GM12878 (cell line): ENCODE measurements around the gene TET3. TPM values are rescaled to one million over a fixed set of nuclear protein-coding genes. Genes with fewer than 3 reads are reported as not detected.

Source experiments
- ATAC-seq: fragments of 200-7000 bp; cut with Tn5 transposase; 3 replicates; pipeline ENCODE4 v1.9.1; 2020; ENCODE audit warnings: mild to moderate bottlenecking, moderate library complexity
- BruUV-seq: library from RNA; stranded (reverse); fragments of 400-500 nt; replicated peaks from 2 replicates; lab custom pipeline; 2021; lab: Mats Ljungman, UMichigan
- CTCF ChIA-PET: fragments of 300-600 bp; sonication (Branson Sonifier 250); formaldehyde crosslinking; extraction: SDS; loops from one replicate; lab custom pipeline; 2021; ENCODE audit warnings: inconsistent platforms; lab: Yijun Ruan, JAX
- POLR2A ChIA-PET: fragments of 350-600 bp; formaldehyde crosslinking; extraction: SDS; loops from one replicate; lab custom pipeline; 2021; ENCODE audit warnings: inconsistent platforms; lab: Charles Lee
- RAD21 ChIA-PET: fragments of 300-600 bp; sonication (Branson Sonifier 250); formaldehyde crosslinking; loops from one replicate; lab custom pipeline; 2023; ENCODE audit warnings: antibody characterized with exemption; ENCODE audit not compliant: unreplicated experiment; lab: Charles Lee
- SMC1A ChIA-PET: fragments of 300-600 bp; sonication (Branson Sonifier 250); formaldehyde crosslinking; loops from one replicate; lab custom pipeline; 2023; ENCODE audit not compliant: unreplicated experiment, uncharacterized antibody; lab: Charles Lee
- DNase-seq: peaks from one replicate; pipeline ENCODE4 v3.0.0-alpha.2; 2011; ENCODE audit warnings: low read depth, low spot score
- FAIRE-seq: peaks from 3 replicates; lab custom pipeline; 2011; peaks lifted over from hg19 to GRCh38; lab: Jason Lieb, UNC
- H2AFZ ChIP-seq: 2 replicates; pipeline ENCODE4 v1.6.0; 2011; ENCODE audit warnings: low read depth, low read length, control low read depth; ENCODE audit not compliant: control insufficient read depth
- H3K27ac ChIP-seq: 2 replicates; pipeline ENCODE4 v1.5.1; 2011; ENCODE audit warnings: control low read depth; ENCODE audit not compliant: control insufficient read depth, insufficient read depth
- H3K27me3 ChIP-seq, 2 experiments: replicated peaks in 1 of 2; 2 replicates each; pipeline versions ENCODE4 v1.6.0 to v1.6.1; 2011; ENCODE audit warnings: low read length in 1 of 2; ENCODE audit not compliant: control insufficient read depth in 2 of 2, insufficient read depth in 2 of 2
- H3K36me3 ChIP-seq, 2 experiments: 2 replicates each; pipeline ENCODE4 v1.5.1; 2011; ENCODE audit warnings: low read length in 1 of 2; ENCODE audit not compliant: control insufficient read depth in 2 of 2, insufficient read depth in 2 of 2
- H3K4me1 ChIP-seq: 2 replicates; pipeline ENCODE4 v1.6.1; 2011; ENCODE audit warnings: mild to moderate bottlenecking, low read length, moderate library complexity, mixed read lengths; ENCODE audit not compliant: control insufficient read depth, insufficient read depth
- H3K4me2 ChIP-seq: 2 replicates; pipeline ENCODE4 v1.6.0; 2011; ENCODE audit warnings: control low read depth; ENCODE audit not compliant: control insufficient read depth, insufficient read depth
- H3K4me3 ChIP-seq: fragments of 200-600 bp; sonication (generic); 2 replicates; pipeline ENCODE4 v1.5.1; 2016
- H3K79me2 ChIP-seq: 2 replicates; pipeline ENCODE4 v1.6.0; 2011; ENCODE audit warnings: low read length; ENCODE audit not compliant: control insufficient read depth, insufficient read depth
- H3K9ac ChIP-seq: 2 replicates; pipeline ENCODE4 v1.8.0; 2011; ENCODE audit warnings: low read length, control low read depth, mixed read lengths; ENCODE audit not compliant: control insufficient read depth, insufficient read depth
- H3K9me3 ChIP-seq: replicated peaks from 3 replicates; pipeline ENCODE4 v1.5.1; 2011; ENCODE audit warnings: mild to moderate bottlenecking, low read length; ENCODE audit not compliant: control insufficient read depth, insufficient read depth
- H4K20me1 ChIP-seq: 2 replicates; pipeline ENCODE4 v1.6.0; 2011; ENCODE audit not compliant: control insufficient read depth, insufficient read depth
- ASH2L ChIP-seq: fragments of 300-600, 200-600 bp; sonication (generic); IDR thresholded peaks from 2 replicates; pipeline ENCODE4 v1.6.1; 2017; ENCODE audit warnings: low read depth, mild to moderate bottlenecking, borderline replicate concordance
- CREM ChIP-seq: IDR thresholded peaks from 2 replicates; pipeline ENCODE4 v1.6.1; 2014; ENCODE audit warnings: antibody characterized with exemption, low read depth
- E4F1 ChIP-seq: fragments of 450-650 bp; IDR thresholded peaks from 2 replicates; pipeline ENCODE4 v1.6.1; 2018; ENCODE audit warnings: borderline replicate concordance, mild to moderate bottlenecking; ENCODE audit not compliant: partially characterized antibody
- ESRRA ChIP-seq: IDR thresholded peaks from 2 replicates; pipeline ENCODE4 v1.6.1; 2012; ENCODE audit warnings: mild to moderate bottlenecking, low read length, improper control_type of control experiment
- LARP7 ChIP-seq: fragments of 450-650 bp; IDR thresholded peaks from 2 replicates; pipeline ENCODE4 v1.6.1; 2017; ENCODE audit warnings: mild to moderate bottlenecking
- MEF2A ChIP-seq: IDR thresholded peaks from 2 replicates; pipeline ENCODE4 v1.6.1; 2011; ENCODE audit warnings: low read depth, mild to moderate bottlenecking, low read length, moderate library complexity; ENCODE audit not compliant: insufficient read depth
- MYB ChIP-seq: fragments of 150-350 bp; IDR thresholded peaks from 2 replicates; pipeline ENCODE4 v1.6.1; 2014; ENCODE audit warnings: mild to moderate bottlenecking, low read depth, low read length, borderline replicate concordance
- NBN ChIP-seq: fragments of 450-650 bp; IDR thresholded peaks from 2 replicates; pipeline ENCODE4 v1.6.1; 2016
- SPI1 ChIP-seq: IDR thresholded peaks from 2 replicates; pipeline ENCODE4 v1.6.1; 2011; ENCODE audit warnings: low read depth, mild to moderate bottlenecking, low read length, moderate library complexity, borderline replicate concordance; ENCODE audit not compliant: insufficient read depth
- STAT1 ChIP-seq: fragments of 450-650 bp; conservative IDR thresholded peaks from 2 replicates; pipeline ENCODE4 v1.6.1; 2014; ENCODE audit warnings: antibody characterized with exemption, mild to moderate bottlenecking
- TARDBP ChIP-seq: IDR thresholded peaks from 2 replicates; pipeline ENCODE4 v1.6.1; 2016; ENCODE audit warnings: borderline replicate concordance
- ZNF274 ChIP-seq: IDR thresholded peaks from one replicate; pipeline ENCODE4 v1.8.0; 2011; ENCODE audit not compliant: insufficient read length, insufficient read depth
- WGBS: methylation state at CpG from one replicate; pipeline ENCODE4 v1.1.6; 2016; ENCODE audit warnings: low lambda C conversion rate; ENCODE audit not compliant: insufficient replicate concordance, insufficient coverage; ENCODE audit errors: missing lambda C conversion rate; 5-methylcytosine and 5-hydroxymethylcytosine counted together
- in situ Hi-C: fragments of 300-500 bp; cut with MboI; formaldehyde crosslinking; loops from 9 replicates; pipeline ENCODE4 v1.14.3; 2018; ENCODE audit warnings: mixed read lengths
- intact Hi-C: fragments of 100-400 bp; cut with micrococcal nuclease; formaldehyde crosslinking; loops from one replicate; pipeline ENCODE4 v1.14.2; 2022; ENCODE audit not compliant: unreplicated experiment
- polyA plus RNA-seq, 11 experiments: library from polyadenylated mRNA; depleted of rRNA in 4 of 11; unstranded in 6 of 11; stranded (reverse) in 5 of 11; fragments of >200 nt; fragmentation: Nextera tagmentation in 4 of 11; fragmentation: Illumina TruSeq in 1 of 11; extraction: Ambion mirVana in 4 of 11; extraction: Trizol in 1 of 11; gene quantifications; 1 replicate in 1 of 11; 2 replicates in 10 of 11; pipeline versions ENCODE4 v1.2.1 to v1.2.3, GENCODE V29; 2011 to 2016; ENCODE audit warnings: inconsistent platforms in 2 of 11, missing spikeins in 2 of 11, low read depth in 1 of 11
- total RNA-seq, 4 experiments: library from RNA; depleted of rRNA in 3 of 4; stranded (reverse); fragments of >200 nt in 3 of 4; fragmentation: Illumina TruSeq in 1 of 4; extraction: Trizol in 1 of 4; gene quantifications; 2 replicates each; pipeline versions ENCODE4 v1.2.1 to v1.2.3, GENCODE V29; 2013 to 2021

TET3 gene
- total and polyA plus RNA-seq, 10 of the 15 experiments (the other 5 are each of a cell fraction or from before 2014, with no cell fraction given): 0.77 to 25.9 (median 8.5) TPM

- no peak for TF ChIP-seq E4F1
These were observed 24.9 kb downstream of the TET3 start (continued) for GRCh38 chr2:74009577-74009976.

GRCh38 chr2:74010087-74010541, 25.4 kb downstream of the TET3 start:
- DNase-seq: no peak
- in situ Hi-C loops (no loop called here), intact Hi-C loops (no loop called here)
- Histone ChIP-seq H3K79me2 (peaks cover 83% of the 10 kb centered on the region), H3K27ac (no peak overlapping the region), H3K4me3 (no peak overlapping the region), H3K36me3 (peaks cover 25 to 31% of the 10 kb centered on the region in 2 experiments), H3K27me3 (no peaks in the 10 kb centered on the region), H2AFZ (no peak overlapping the region), H4K20me1 (peaks cover 9% of the 10 kb centered on the region; the same call in 1 of the 2 replicates), H3K9ac (no peak overlapping the region), H3K4me1 (no peaks in the 10 kb centered on the region), H3K9me3 (no peaks in the 10 kb centered on the region), H3K4me2 (no peak overlapping the region)
- ChIA-PET SMC1A (interaction anchor here (2.2 kb wide), 1 partner anchor 20 kb away, joined by 6 read pairs; no protein-coding TSS in a partner anchor), CTCF (interaction anchor here (1.1 to 1.4 kb wide), 2 partner anchors 11 to 22 kb away, joined by 3 to 4 read pairs; no protein-coding TSS in a partner anchor), POLR2A (interaction anchor here (0.9 kb wide), 1 partner anchor 22 kb away, joined by 3 read pairs; no protein-coding TSS in a partner anchor), RAD21 (no interaction called here)
- FAIRE-seq: no peak
- no TSS peak for BruUV-seq
- 88% methylated on average over 13 of the region's 13 CpGs for whole genome bisulfite sequencing
- no peak for TF ChIP-seq MEF2A
- TF ChIP-seq MYB: no peak
- no peak for TF ChIP-seq NBN
- TF ChIP-seq ASH2L: no peak
- no peak for TF ChIP-seq CREM
- TF ChIP-seq TARDBP: no peak
- no peak for TF ChIP-seq STAT1
- no peak for TF ChIP-seq LARP7
- TF ChIP-seq SPI1: no peak
- TF ChIP-seq ZNF274: no peak
- no peak for TF ChIP-seq ESRRA
- no peak for ATAC-seq
